H54 (cell line): Measurements from ENCODE around the gene HES7.

Experiments
- DNase-seq: peaks from one replicate; pipeline ENCODE4 v3.0.0; 2011; ENCODE audit warnings: low spot score, mixed read lengths; ENCODE audit not compliant: insufficient read length
- FAIRE-seq: peaks from 3 replicates; lab custom pipeline; 2011; peaks lifted over from hg19 to GRCh38; lab: Jason Lieb, UNC
- POLR2A ChIP-seq: IDR thresholded peaks from 2 replicates; pipeline ENCODE4 v1.6.1; 2011; ENCODE audit warnings: low read depth, mild to moderate bottlenecking, low read length

The HES7 gene

GRCh38 chr17:8159459-8160223, 35.7 kb upstream of the HES7 start:
- no peak for TF ChIP-seq POLR2A
- FAIRE-seq = no peak

DNA sequence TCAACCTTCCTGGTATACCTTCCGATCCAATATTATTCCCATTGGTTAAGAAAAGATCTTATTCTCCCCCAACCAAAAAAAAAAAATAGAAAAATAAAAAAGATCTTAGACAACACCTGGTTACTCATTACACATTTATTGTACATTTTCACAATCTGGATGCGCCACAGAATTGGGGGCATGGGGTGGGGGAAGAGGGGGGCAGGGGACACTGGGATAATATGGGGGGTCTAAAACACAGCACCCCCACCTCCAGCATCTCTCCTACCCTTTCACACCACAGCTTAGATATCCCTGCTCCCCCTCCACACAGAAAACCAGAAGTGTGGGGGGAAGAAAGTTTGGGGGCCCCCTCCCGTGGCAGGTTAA, 35.1 kb upstream of the HES7 start:
- DNase-seq (no peak), FAIRE-seq (no peak)
- no peak for TF ChIP-seq POLR2A

More at GRCh38 chr17:8159459-8160223, 35.7 kb upstream of the HES7 start:
- no peak for DNase-seq

DNA sequence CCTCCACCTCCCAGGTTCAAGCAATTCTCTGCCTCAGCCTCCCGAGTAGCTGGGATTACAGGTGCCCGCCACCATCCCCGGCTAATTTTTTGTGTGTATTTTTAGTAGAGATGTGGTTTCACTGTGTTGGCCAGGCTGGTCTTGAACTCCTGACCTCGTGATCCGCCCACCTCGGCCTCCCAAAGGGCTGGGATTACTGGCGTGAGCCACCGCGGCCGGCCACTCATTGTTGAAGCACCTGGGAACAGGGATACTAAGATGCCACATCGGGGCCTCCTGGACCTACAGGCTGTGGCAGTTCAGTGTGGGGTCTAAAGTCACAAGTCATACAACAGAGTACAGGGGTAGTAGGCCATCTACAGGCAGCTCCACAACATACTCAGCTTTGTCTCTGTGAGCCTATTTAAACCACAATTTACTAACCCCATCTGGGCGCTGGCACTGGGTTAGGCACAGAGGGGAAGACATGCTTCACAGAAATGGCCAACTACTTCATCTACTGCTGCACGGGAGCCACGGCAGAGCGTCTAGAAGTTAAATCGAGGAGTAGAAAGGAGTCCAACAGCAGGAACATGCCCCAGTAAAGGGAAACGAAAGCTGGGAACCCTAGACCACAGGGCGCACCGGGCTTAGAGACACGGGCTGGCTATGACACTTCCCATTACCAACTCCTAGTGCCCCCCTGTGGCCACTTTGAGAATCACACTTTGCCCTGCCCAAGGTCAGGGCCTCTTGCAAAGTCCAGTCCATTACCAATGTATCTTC, 34.5 kb upstream of the HES7 start:
- TF ChIP-seq POLR2A = no peak
- DNase-seq (peak; percentile 87), FAIRE-seq (no peak)

DNA sequence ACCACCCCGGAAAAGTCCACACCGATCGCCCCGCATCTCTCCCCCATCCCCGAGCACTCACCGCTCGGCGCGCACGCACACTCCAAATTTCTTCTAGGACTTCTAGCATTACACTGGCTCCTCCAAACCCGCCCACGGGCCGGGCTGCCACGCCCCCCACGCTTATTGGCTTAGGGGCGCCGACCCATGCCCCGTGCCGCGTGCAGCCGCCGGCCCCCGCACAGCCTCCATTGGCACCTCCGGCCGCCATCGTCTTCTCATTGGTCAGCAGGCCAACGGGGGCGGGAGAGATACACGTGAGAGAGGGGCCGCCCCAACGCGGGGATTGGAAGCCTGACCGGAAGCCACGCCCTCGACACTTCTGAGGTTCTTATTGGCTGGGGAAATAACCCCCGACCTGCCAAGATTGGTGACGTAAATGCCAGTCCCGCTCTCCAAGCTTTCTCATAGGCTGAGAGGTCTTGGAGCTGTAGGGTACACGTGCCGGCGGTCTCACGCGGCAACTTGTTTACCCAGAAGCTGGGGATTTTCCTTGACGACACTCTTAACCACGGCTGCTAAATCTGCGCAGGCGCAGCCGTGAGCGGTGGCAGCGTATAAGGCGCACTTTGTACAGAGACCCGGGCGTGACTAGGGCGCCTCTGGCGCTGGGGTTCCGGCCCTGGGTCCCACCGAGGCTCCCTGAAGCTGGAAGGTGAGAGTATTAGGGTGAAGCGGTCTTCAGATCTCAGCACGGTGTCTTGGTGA, 32.5 kb upstream of the HES7 start:
- FAIRE-seq (peak; percentile 90), DNase-seq (peak; percentile 98)
- TF ChIP-seq POLR2A = peak; percentile 41; the same call in 1 of the 2 replicates

GRCh38 chr17:8155996-8156245, 32.0 kb upstream of the HES7 start:
- DNase-seq (no peak), FAIRE-seq (no peak)
- TF ChIP-seq POLR2A = no peak

DNA sequence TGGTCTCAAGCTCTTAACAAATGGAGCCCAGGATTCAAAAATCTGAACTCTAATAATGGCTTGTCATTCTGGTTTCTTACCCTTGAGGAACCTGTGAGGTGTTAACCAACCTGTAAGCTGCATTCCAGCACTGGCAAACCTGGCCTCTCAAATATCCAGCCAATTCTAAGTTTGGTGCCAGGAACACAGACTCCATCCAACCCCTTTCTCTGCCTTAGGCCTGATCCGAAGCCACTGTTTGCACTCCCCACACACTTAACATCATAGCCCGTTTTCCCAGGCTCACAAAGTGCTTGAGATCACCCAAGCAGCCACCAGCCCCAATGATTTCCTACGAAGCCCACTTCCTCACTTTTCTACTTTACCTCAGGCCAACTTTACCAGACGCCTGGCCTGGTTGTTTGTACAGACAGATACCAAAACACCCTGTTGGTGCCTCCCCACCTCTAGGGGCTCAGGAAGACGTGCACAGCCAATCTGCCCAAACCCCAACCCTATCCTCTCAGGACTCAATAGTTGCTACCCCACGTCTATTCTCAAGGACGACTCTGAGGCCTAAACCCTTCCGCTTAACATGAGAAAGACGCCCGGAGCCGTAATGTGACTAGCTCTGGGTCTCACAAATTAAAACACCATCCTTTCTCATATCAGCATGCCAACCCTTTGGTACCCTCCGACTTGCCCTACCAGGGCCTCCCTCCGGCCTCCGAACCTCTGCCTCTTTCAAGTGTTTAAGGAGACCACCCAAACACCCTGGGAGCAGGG, 31.5 kb upstream of the HES7 start:
- FAIRE-seq (no peak), DNase-seq (no peak)
- TF ChIP-seq POLR2A = no peak

- FAIRE-seq (no peak), DNase-seq (no peak)
- no peak for TF ChIP-seq POLR2A
Measured at GRCh38 chr17:8154608-8155155, 30.8 kb upstream of the HES7 start.

DNA sequence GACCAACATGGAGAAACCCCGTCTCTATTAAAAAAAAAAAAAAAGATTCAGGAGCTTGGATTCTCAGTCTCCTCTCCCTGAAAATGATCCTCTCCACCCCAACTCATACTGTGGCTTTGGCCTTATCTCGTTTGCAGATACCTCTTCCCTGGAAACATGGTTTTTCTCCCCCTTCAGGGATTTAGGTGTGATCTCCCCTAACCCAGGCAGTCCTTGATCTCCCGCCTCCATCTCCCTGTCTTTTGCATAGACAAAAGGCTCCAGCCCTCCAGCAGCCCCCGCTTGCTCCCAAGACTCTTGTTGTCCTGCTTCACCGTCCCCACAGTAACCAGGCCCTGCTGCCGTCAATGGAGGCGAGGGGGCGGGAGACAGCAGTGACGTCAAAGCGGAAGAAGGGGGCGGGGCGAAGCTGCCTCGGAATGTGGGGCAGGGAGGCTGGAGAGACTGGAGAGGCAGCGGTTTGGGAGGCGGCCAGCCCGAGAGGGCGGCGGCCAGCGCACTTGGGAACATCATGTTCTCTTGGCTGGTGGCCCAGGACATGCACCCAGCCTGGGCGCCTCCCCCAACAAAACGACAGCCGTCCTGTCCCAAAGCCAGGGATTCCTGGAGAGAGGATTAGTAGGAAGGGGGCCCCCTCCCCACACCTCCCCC, 30.2 kb upstream of the HES7 start:
- TF ChIP-seq POLR2A = peak; percentile 23; the same call in 1 of the 2 replicates
- peak; percentile 74 for DNase-seq
- FAIRE-seq = peak; percentile 77

- peak; percentile 66 for DNase-seq
- FAIRE-seq = peak; percentile 33
Measured at GRCh38 chr17:8153525-8153956, 29.6 kb upstream of the HES7 start.

DNA sequence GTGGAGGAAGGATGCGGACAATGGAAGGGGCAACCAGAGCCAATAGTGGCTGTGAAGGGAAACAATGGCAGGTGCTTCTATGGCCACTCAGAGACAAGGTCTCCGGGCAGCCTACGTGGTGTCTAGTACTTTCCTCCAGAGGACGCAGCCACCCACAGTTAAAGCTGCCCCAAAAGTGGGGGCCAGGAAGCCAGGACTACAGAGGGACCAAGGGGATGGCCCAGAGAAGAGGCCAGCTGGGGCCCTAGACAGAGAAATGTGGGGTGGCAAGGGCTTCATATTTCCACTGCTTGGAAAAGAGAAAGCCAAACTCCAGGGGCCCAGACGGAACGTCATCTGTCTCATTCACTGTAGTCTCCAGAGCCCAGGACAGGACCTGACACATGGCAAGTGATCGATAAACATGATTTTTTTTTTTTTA, 29.1 kb upstream of the HES7 start:
- FAIRE-seq (no peak), DNase-seq (no peak)
- no peak for TF ChIP-seq POLR2A

More at GRCh38 chr17:8153525-8153956, 29.6 kb upstream of the HES7 start:
- TF ChIP-seq POLR2A = no peak

GRCh38 chr17:8152112-8152775, 28.3 kb upstream of the HES7 start, which contains the start of gene PER1:
TSS of gene PER1 (minus strand) at chr17:8152404. CDS start at chr17:8150706, 1,698 bp downstream.
- no peak for FAIRE-seq
- DNase-seq = peak; percentile 90
- peak; percentile 79 for TF ChIP-seq POLR2A

DNA sequence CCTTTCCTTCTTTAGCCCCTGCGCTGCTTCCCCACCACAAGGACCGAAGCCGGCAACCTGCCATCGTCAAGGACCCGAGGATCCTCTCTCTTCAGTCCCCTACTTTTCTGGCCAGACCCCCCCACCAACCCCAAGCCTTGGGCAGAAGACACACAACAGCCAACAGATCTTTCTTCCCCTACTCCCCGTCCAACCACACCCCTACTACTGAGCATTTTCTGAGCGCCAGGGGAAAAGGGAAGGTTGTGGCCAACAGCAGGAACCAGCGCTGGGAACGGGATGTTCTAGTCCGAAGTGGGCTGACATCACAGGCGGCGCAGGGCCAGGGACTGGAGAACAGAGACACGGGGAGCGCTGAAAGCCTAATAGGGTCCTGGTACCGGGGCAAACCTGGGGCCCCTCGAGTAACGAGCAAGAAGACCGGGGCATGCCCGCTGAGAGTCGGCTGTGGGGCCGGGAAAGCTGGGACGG, 27.8 kb upstream of the HES7 start:
- DNase-seq = no peak
- FAIRE-seq = no peak
- TF ChIP-seq POLR2A = no peak

GRCh38 chr17:8151120-8151640, 27.3 kb upstream of the HES7 start:
- peak; percentile 38; the same call in 1 of the 2 replicates for TF ChIP-seq POLR2A
- DNase-seq = no peak
- no peak for FAIRE-seq
